Activated T-helper 9 cell treated with anti-CD3 and anti-CD28 coated beads, Interleukin-2, amount 50 U/mL, for 16 hours (primary cell): ENCODE data around the gene TBX4.
"Not testable (repeated sequence)": the region's sequence is repeated elsewhere in the genome, so short reads cannot be mapped to it uniquely, and the experiment has no call there.

Experiments
- DNase-seq: peaks from one replicate; pipeline ENCODE4 v3.0.0-alpha.2; 2020; ENCODE audit warnings: low read depth

TBX4 gene

GRCh38 chr17:61498042-61498994, 46.1 kb downstream of the TBX4 start:
- DNase-seq: no peak

- DNase-seq: no peak
Measured at GRCh38 chr17:61499632-61500031, 47.4 kb downstream of the TBX4 start.

- DNase-seq: no peak
Measured at GRCh38 chr17:61500287-61500686, 48.1 kb downstream of the TBX4 start.

GRCh38 chr17:61502292-61502691, 50.1 kb downstream of the TBX4 start:
- DNase-seq: no peak

- DNase-seq: no peak
Measured at GRCh38 chr17:61503961-61504360, 51.7 kb downstream of the TBX4 start.

GRCh38 chr17:61504697-61505096, 52.5 kb downstream of the TBX4 start:
- DNase-seq: no peak

GRCh38 chr17:61505846-61506627, 53.8 kb downstream of the TBX4 start:
- DNase-seq: no peak

- no peak for DNase-seq
Measured at GRCh38 chr17:61507383-61508066, 55.3 kb downstream of the TBX4 start.

GRCh38 chr17:61508912-61509311, 56.7 kb downstream of the TBX4 start:
- DNase-seq: no peak

- DNase-seq: not testable (repeated sequence)
Measured at GRCh38 chr17:61509454-61509853, 57.2 kb downstream of the TBX4 start.

GRCh38 chr17:61510237-61510636, 58.0 kb downstream of the TBX4 start:
- DNase-seq: no peak

- no peak for DNase-seq
Measured at GRCh38 chr17:61510991-61511390, 58.8 kb downstream of the TBX4 start.

- DNase-seq: no peak
Measured at GRCh38 chr17:61511480-61512182, 59.4 kb downstream of the TBX4 start.

GRCh38 chr17:61514491-61514890, 62.3 kb downstream of the TBX4 start:
- no peak for DNase-seq

- DNase-seq: no peak
Measured at GRCh38 chr17:61517265-61517664, 65.0 kb downstream of the TBX4 start.

GRCh38 chr17:61517843-61518606, 65.8 kb downstream of the TBX4 start:
- no peak for DNase-seq

- no peak for DNase-seq
Measured at GRCh38 chr17:61519139-61519538, 66.9 kb downstream of the TBX4 start.

GRCh38 chr17:61519754-61520440, 67.7 kb downstream of the TBX4 start:
- no peak for DNase-seq

- no peak for DNase-seq
Measured at GRCh38 chr17:61520897-61521296, 68.7 kb downstream of the TBX4 start.

- DNase-seq: no peak
Measured at GRCh38 chr17:61522088-61522487, 69.9 kb downstream of the TBX4 start.
